ENCODE measurements around the gene NPAS4.
"Not testable (repeated sequence)": the region's sequence is repeated elsewhere in the genome, so short reads cannot be mapped to it uniquely, and the experiment has no call there.

The NPAS4 gene

DNA sequence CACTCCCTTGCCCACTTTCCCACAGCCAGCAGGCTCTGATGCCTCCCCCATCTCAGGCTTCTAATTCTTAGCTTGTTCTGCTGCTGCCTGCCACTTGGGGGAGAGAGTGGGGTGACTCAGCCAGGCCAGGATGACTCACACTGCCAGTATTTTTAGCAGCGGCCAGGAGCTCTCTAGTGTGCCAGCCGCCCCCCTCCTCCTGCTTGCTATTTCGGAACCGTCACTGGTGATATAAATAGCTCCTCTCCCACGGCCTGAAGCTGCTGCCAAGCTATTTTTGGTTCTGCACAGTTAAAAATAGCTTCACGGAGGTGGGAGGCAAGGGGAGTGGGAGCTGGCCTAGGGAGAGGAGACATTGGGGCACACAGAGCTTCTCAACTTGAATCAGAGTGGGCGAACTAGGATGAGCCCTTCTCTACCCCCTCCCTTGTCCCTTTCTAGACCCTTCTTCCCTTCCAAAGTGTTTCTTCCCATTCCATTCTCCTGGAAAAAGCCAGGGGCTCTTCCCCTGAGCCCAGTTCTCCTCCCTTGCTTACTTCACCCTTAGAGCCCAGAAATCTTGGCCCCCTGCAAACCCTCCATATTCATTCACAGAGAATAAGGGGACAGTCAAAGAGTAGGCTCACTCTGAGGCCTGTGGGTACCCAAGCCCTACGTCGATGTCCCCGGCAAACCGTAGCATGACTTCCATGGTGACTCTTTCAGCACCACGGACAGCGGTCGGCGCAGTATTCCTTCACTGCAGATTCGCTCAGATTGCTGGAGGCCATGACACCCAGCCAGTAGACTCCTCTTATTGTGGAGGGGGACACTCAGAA, 2.5 kb upstream of the NPAS4 start:
- DNase-seq, result peak; percentile 11

DNA sequence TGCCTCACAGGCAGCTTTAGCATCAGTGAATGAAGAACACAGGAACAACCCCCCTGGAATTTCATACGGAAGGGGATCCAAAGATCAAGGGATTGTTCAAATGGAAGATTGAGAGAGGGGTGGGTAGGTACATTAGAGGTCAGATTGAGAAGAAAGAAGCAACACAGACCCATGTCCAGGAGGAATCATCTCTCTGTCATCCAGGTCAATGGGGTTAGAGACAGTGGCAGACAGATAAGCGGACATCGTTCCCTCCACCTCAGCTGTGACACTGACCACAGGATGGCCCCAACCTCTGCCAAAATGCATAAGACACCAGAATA, 1.9 kb upstream of the NPAS4 start:
- DNase-seq, result no peak

DNA sequence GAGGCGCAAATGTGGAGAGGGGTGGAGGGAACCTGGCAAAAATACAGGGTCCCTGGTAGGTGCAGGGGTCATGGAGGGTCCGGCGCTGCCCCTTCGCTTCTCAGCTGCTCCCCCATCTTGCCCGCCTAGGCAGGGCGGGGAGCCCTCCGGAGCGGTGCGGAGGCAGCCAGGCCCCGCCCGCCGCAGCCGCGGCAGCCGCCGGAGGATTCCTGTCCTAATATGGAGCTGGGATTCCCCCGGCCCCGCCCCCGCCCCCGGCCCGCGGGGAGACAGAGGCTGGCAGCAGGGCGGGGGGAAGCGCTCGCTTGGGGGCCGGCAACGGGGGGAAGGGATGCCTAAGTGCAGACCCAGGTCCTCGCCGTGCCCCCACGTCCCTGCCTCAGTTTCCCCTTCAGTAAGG, 1.0 kb upstream of the NPAS4 start:
- DNase-seq, result peak; percentile 19

DNA sequence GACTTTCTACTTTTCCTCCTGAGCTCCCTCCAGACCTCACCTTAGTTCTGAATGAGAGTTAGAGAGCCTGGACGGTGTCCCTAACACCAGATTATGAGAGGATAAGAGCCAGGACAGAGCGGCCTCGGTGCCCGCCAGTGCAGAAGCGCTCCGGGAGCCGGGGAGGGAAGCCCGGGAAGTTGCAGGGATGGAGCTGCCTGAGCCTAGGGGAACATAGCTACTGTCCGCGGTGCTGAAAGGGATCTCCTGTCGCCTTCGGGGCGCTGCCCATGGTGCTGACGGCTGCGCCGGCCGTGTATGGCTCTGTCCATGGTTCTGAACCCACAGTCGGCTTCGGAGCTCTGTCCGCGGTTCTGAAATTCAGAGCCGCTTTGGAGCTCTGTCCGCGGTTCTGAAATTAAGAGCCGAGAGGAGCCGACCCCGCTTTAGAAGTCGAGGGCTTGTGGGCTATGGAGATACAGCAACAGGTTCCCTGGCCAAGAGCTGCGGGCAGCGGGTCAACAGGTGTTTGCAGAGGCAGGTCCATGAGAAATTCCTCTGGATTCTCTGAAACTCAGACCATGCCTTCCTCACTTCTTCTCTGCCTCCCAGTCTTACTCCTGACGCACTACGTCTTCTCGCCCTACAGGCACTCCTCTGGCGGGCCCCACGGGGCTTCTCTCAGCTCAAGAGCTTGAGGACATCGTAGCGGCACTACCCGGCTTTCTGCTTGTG, 814 bp downstream of the NPAS4 start:
- no peak for DNase-seq

DNA sequence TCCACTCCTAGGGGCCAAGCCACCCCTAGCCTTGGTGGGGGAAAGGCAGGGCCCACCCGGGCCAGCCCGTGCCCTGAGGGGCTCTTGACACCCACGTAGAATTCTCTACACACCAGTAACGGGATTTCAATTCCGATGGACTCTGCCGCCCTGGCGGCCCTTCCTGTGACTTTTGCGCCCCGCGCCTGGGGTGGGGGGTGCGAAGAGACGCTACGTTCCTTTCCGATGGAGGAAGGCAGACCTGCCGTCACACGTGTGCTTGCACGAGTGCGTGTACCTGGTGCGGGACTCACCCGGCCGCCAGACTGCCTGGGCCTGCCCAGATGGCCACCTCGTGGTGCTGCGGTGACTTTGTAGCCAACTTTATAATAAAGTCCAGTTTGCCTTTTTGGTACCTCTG, 5.5 kb downstream of the NPAS4 start:
- no peak for DNase-seq

DNA sequence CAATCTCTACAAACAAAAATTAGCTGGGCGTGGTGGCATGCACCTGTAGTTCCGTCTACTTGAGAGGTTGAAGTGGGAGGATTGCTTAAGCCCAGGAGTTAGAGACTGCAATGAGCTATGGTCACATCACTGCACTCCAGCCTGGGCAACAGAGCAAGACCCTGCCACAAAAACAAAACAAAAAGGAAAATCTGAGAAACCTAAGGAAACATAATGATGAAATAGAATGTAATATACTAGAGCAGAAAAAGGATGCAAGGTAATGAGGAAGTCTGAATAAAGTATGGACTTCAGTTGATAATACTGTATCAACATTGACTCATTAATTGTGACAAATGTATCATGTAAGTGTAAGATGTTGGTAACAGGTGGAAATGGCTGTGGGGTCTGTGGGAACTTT, 8.1 kb downstream of the NPAS4 start:
- no peak for DNase-seq

DNA sequence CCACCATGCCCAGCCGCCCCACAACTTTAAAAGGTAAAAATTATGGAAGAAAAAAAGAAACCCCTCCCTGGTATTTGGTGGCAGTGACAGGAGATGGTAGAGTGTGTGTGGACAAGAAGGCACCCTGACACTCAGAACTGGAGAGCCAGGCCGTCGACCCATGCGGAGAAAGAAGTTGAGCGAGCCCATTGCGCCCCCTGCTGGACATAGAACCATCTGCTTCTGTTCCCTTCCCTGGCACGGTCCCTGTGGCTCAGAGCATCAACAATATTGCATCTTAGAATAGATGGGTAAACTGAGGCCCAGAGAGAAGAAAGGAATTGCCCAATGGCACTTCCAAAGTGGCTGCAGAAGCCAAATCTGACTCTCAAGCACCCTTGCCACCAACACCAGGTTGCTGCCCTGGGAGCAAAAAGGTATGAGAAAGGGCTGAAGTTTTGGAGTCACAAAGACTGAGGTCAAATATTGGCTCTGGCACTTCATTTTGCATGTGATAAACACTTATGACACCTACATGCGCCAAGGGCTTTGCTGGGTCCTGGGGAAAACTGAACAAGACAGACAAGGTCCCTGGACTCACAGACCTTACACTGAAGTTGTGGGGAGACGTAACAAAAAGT, 9.3 kb downstream of the NPAS4 start:
- DNase-seq, result peak; percentile 86

DNA sequence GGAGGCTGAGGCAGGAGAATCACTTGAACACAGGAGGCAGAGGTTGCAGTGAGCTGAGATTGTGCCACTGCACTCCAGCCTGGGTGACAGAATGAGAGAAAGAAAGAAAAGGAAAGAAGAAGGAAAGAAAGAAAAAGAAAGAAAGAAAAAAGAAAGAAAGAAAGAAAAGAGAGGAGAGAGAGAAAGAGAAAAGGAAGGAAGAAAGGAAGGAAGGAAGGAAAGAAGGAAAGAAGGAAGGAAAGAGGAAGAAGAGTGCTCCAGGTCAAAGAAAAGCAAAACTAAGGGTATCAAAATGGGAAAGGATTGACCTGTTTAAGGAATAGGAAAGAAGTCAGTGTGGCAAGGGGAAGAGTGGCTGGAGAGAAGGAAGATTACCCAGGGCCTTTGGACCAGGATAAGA, 10.5 kb downstream of the NPAS4 start:
- DNase-seq, result not testable (repeated sequence)

DNA sequence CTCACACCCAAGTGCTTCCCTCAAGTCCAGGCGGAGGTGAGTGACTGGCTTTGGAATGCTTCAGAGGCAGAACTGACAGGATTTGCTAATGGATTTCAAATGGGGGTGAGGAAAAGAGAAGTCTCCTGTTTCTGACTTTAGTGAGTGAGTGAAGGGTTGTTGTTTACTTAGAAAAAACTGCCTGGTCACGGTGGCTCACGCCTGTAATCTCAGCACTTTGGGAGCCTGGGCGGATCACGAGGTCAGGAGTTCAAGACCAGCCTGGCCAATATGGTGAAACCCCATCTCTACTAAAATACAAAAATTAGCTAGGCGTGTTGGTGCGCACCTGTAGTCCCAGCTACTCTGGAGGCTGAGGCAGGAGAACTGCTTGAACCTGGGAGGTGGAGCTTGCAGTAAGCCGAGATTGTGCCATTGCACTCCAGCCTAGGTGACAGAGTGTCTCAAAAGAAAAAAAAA, 11.1 kb downstream of the NPAS4 start:
- not testable (repeated sequence) for DNase-seq

DNA sequence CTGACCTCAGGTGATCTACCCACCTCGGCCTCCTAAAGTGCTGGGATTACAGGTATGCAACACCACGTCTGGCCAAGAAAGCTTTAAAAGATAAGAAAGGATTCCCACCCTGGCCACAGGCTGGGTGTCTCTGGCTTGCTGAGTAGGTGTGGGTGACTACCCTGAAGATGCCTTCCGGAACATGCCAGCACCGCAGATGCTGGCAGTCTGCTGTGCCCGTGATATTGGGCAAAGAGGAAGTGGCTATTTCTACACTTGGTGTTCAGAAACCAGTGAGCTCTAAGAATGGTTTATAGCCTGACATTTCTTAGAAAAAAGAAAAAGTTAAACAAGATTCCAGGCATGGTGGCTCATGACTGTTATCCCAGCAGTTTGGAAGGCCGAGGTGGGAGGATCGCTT, 11.8 kb downstream of the NPAS4 start:
- DNase-seq, result no peak

DNA sequence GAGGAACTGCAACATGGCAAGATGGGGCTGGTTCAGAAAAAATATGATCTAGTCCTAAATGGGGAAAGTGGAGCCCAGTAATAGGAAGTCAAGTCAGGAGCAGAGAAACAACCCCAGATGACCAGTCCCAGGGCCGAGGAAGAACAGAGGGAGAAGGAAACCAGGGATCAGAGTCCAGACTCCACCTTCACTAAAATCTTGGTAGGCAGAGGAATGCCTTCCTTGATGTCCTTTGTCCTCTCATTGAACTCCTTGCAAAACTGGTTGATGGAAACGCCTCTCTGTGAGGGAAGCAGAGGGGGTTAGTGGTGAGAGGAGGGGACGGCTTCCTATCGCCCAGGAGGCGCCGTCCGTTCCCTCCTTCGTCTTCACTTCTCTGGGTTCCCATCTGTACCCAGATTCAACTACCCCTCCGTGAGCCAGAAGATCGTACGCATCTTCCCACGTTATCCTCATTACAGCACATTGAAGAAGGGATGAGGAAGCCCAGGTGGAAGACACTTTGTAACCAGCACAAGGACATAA, 17.2 kb downstream of the NPAS4 start:
- no peak for DNase-seq

DNA sequence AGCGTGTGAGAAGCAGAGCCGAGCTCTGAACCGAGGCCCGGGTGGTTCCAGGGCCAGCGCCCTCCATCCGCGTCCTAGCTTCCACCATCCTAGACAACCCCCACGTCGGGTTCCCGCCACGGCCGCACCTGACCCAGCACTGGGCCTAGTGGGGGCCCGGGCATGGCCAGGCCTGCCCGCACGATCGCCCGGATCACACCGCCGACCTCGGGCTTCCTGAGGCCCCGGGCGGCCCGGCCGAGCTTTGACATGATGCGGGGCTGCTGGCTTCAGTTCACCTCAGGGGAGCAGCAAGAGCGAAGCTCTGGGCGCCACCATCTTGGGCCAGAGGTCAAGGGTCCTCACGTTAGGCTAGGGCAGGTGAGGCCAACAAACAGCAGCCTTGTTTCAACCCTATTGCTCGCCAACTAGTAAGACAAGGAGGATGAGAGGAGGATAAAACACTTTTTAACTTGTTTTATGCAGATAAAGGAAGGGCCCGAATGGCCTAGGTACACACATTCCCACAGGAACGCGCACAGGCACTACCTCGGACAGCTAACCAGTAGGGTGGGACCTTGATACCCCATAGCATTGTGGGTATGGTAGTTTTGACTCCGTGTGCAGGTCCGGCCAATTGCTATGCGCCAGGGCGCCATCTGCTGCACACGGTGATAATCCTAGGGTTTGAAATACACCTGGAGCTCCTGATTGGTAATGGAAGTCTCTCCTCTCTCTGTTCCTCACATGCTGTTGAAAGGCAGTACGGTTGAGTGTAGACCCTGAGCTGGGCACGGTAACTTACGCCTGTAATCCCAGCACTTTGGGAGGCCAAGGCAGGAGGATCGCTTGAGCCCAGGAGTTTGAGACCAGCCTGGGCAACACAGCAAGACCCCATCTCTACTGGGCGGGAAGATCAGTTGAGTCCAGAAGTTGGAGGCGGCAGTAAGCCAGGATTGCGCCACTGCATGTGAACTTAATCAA, 17.9 kb downstream of the NPAS4 start, which contains the start of gene MRPL11:
Gene MRPL11, minus strand, starts transcription at position 345 of the 963 bp plus-strand sequence. Its CDS starts 94 bp downstream, at position 251.
- DNase-seq, result peak; percentile 96

DNA sequence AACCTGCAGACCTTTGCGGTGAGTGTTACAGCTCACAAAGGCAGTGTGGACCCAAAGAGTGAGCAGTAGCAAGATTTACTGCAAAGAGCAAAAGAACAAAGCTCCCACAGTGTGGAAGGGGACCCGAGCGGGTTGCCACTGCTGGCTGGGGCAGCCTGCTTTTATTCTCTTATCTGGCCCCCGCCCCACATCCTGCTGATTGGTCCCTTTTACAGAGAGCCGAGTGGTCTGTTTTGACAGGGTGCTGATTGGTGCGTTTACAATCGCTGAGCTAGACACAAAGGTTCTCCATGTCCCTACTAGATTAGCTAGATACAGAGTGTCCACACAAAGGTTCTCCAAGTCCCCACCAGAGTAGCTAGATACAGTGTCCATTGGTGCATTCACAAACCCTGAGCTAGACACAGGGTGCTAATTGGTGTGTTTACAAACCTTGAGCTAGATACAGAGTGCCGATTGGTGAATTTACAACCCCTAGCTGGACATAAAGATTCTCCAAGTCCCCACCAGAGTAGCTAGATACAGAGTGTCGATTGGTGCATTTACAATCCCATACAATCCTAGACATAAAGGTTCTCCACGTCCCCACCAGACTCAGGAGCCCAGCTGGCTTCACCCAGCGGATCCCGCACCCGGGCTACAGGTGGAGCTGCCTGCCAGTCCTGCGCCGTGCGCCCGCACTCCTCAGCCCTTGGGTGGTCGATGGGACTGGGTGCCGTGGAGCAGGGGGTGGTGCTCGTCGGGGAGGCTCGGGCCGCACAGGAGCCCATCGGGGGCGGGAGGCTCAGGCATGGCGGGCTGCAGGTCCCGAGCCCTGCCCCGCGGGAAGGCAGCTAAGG, 19.5 kb downstream of the NPAS4 start:
- DNase-seq, result not testable (repeated sequence)

DNA sequence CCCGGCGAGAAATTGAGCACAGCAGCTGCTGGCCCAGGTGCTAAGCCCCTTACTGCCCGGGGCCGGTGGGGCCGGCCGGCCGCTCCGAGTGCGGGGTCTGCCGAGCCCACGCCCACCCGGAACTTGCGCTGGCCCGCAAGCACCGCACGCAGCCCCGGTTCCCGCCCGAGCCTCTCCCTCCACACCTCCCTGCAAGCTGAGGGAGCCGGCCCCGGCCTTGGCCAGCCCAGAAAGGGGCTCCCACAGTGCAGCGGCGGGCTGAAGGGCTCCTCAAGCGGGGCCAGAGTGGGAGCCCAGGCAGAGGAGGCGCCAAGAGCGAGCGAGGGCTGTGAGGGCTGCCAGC, 20.1 kb downstream of the NPAS4 start:
- DNase-seq, result not testable (repeated sequence)

DNA sequence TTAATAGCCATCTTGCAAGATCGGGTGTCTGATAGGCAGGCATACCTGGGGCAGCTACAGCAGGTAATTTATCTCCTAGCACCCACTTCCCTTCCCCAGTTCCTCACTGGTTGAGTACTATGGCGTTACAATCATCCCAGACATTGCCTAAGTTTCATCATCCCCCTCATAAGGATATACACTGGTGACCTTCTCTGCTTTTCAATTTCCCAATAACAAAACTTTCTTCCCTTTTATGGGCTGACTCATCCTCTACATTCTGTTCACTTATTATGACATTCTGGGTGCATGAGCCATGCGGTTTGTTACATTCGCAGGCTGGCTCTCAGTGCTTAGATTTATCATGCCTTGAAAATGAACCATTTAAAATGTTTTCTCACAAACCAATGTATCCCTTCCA, 22.8 kb downstream of the NPAS4 start:
- no peak for DNase-seq

DNA sequence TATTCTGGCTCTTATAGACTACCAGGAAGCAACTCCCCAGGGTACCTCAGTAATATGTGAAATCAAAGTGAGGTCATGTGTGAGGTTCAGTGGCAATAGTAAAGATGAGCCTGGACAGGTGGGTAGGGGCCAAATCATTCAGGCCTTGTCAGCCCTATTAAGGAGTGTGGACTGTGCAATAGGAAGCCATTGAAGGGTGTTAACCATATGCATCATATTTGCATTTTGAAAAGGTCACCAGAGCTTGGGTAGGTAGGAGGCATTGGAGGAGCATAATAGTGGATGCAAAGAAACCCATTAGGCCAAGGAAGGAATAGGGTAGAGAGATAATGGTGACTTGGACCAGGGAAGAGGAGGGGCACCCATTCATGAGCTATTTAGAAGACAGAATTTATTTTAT, 26.2 kb downstream of the NPAS4 start:
- no peak for DNase-seq

DNA sequence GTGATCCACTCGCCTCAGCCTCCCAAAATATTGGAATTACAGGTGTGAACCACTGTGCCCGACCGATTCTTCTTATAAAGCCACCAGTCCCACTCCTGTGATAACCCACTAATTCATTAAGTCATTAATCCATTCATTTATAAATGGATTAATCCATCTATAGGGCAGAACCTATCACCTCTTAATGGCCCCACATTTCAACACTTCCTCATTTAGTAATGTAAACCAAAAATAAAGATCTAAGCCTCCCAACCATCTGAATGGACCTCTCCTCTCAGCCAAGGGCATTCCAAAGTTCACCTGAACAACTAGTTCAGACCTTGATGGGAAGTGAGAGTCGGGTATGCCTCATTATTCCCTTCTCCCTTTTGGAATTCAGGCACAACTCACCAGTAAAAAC, 27.7 kb downstream of the NPAS4 start:
- no peak for DNase-seq

DNA sequence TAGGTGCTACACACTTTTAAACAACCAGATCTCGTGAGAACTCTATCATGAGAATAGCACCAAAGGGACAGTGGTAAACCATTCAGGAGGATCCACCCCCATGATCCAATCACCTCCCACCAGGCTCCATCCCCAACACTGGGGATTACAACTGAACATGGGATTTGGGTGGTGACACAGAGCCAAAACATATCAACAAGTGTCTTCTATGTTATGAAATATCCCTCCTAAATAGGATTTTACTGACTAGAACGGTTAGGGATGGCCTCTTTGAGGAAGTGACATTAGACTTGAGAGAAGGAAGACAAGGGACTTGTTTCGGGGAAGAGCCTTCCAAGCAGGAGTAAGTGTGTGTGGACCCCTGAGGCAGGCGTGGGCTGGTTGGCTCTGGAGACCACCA, 29.7 kb downstream of the NPAS4 start:
- DNase-seq, result no peak

DNA sequence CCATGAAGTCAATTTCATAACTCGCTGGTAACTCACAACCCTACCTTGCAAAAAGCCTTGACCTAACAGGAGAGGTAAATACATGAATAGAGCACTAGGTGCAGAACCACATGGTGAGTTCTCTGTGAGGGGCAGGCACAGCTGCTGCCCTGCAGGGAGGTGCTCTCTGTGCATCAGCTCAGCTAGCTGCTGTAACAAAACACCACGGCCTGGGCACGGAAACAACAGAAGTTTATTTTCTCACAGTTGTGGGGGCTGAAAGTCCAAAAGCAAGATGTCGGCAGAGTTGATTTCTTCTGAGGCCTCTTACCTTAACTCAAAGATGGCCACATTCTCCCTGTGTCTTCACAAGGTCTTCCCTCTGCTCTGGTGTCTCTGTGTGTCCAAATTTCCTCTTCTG, 30.8 kb downstream of the NPAS4 start:
- no peak for DNase-seq

DNA sequence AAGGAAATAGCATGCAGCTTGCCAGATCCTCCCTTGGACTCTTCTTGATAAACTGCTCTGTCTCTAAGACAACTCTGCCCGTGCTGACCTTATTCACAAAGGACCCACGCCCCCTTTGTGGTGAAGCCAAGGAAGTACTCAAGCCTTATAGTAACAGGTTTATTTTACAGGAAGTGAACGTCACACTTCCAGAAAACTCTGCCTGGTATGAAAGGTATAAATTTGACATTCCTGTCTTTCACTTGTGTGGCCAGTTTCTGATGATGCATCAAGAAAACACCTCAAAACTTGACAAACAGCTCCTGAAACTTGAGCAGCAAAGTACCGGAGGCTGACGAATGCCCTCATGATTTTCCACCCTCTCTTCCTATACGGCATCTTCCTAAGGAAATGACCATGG, 33.4 kb downstream of the NPAS4 start:
- no peak for DNase-seq

DNA sequence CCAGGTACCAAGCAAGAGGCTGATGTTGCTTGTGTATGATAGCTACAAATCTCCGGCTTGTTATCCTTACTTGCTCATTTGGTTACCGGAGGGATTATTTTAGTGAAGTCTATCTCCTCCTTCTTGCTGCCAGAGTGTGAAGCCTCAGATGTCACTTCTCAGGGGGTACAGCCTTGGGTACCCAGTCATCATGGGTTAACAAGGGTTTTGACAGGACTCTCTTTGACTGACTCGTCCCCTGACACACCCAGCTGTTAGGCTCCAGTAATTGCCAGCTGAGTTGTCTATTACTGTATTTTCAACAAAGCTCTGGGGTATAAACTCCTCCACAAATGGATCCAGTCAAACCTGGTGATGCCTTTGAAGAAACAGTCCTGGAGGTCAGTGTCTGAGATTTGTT, 34.0 kb downstream of the NPAS4 start:
- DNase-seq, result no peak

DNA sequence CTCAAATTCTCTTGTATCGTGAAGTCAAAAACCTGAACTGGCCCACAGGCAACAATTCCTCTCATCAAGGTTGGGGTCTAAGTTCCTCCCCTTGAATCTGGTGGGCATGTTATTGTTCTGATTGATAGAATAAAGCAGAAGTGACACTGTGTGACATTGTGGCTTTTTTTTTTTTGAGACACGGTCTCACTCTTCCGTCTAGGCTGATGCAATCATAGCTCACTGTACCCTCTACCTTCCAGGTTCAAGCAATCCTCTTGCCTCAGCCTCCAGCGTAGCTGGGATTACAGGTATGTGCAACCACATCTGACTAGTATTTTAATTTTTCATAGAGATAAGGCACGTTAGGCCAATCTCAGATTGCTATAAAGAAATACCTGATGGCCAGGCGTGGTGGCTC, 37.0 kb downstream of the NPAS4 start:
- no peak for DNase-seq
